Transverse colon (tissue), 4 donors: ENCODE results near the gene CALCB.

ENCODE experiments used
- EP300 ChIP-seq: sonication (generic); formaldehyde crosslinking; IDR thresholded peaks from one replicate; pipeline ENCODE4 v1.6.1; 2017; ENCODE audit warnings: antibody characterized with exemption, low read depth
- POLR2A ChIP-seq: fragments of 450-650 bp; IDR thresholded peaks from one replicate; pipeline ENCODE4 v1.6.1; 2016; ENCODE audit warnings: antibody characterized with exemption, mild to moderate bottlenecking, moderate library complexity
- POLR2AphosphoS5 ChIP-seq, 3 donors: sonication (generic); formaldehyde crosslinking; IDR thresholded peaks; one replicate each; pipeline ENCODE4 v1.6.1; 2016; ENCODE audit warnings: antibody characterized with exemption in 3 of 3
- TF ChIP-seq, protein P1 (sequence below), 5 experiments: fragments of 200-600 bp in 3 of 5; fragments of 450-650 bp in 2 of 5; sonication (generic) in 3 of 5; IDR thresholded peaks; 1 replicate in 2 of 5; 2 replicates in 3 of 5; pipeline ENCODE4 v1.5.1; 2016 to 2017; ENCODE audit warnings: antibody characterized with exemption in 5 of 5, inconsistent platforms in 3 of 5, mild to moderate bottlenecking in 2 of 5, moderate library complexity in 1 of 5

- TF ChIP-seq, protein P1, sequence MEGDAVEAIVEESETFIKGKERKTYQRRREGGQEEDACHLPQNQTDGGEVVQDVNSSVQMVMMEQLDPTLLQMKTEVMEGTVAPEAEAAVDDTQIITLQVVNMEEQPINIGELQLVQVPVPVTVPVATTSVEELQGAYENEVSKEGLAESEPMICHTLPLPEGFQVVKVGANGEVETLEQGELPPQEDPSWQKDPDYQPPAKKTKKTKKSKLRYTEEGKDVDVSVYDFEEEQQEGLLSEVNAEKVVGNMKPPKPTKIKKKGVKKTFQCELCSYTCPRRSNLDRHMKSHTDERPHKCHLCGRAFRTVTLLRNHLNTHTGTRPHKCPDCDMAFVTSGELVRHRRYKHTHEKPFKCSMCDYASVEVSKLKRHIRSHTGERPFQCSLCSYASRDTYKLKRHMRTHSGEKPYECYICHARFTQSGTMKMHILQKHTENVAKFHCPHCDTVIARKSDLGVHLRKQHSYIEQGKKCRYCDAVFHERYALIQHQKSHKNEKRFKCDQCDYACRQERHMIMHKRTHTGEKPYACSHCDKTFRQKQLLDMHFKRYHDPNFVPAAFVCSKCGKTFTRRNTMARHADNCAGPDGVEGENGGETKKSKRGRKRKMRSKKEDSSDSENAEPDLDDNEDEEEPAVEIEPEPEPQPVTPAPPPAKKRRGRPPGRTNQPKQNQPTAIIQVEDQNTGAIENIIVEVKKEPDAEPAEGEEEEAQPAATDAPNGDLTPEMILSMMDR (IDR thresholded peaks at IDR 0.05) = no peak
- TF ChIP-seq EP300 = no peak
- no peak for TF ChIP-seq POLR2AphosphoS5 (IDR thresholded peaks at IDR 0.05)
- TF ChIP-seq POLR2A = no peak
Measured at GRCh38 chr11:15038963-15039362, 34.4 kb upstream of the CALCB start.
